HG03175 (cell line): Measurements from ENCODE around the gene ATP1A2.

ENCODE experiments used
- ATAC-seq: cut with Tn5 transposase; IDR thresholded peaks from one replicate; pipeline ENCODE4 v1.9.1; 2021; ENCODE audit warnings: mild to moderate bottlenecking, moderate library complexity; ENCODE audit not compliant: unreplicated experiment

The ATP1A2 gene

DNA sequence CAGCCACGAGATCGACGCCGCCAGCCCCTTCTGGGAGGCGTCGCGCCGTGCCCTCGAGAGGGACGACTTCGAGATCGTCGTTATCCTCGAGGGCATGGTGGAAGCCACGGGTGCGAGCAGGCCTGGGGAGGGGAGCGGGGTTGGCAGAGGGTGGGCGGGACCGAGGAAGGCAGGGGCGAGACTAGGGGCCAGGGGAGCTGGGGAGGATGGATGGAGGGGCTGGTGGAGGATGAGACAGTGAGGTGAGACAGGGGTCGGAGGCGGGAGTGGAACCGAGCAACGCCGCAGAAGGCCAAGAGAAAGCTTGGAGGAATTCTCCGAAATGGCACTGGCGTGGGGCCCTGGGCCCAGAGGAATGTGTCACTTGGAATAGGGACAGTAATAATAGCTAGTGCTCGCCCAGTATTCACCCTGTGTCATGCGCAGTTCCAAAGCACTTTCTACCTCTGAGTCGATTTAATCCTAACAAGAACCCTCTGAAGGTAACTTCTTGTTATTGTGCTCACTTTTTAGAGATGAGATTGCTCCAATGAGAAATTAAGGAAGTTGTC lies 30.7 kb upstream of the ATP1A2 start:
- no peak for ATAC-seq

DNA sequence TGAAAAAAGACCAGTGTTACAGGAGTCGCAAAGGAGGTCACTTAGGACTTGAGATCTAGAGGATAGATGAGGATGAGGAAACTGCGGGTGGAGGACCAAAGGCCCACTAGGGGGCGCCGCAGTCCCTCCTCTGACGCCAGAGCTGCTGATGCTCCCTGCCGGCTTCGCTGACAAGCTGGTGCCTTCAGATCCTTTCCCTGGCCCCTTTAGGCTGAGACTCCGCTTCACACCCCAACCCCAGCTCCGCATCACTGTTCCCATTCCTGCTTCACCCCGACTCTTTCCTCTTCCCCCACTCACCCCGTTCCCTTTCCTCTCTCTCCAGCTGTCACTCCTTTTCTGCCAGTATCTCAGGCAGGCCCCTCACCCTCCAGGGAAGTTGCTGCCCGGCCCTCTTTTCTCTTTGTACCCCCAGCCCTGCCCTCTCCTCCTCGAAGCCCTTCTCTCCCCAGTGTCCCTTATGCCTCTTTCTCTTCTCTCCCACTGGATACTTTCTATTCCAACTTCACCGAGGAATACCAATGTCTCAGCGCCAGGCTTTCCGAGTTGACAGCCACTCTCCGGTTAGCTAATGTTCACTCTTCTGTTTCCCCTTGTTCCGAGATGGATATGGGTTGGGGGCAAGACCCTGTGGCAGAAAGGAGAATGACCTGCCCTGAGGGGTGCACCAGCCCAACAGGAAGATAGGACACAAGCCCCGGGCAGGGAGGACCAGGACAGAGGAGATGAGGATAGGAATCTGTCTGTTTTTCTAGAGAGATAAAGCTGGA lies 29.7 kb upstream of the ATP1A2 start:
- ATAC-seq: no peak

DNA sequence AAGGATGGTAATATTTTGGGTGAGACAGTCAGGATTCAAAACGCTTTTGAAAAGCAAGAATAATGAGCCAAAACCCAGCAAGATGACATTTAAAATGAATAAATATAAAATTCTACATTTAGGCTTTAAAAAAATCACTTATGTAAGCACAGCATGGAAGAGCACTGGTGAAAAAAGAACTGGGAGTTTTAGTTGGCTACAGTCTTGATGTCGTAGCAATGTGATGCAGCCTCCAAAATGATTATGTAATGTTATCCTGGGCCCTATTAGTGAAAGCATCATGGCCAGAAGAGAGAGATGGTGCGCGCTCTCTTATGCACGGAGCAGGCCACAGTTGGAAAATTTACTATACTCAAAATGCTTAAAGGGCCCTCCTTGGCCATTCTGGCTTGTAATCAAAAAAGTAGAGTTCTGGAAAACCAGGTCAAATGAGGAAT lies 29.1 kb upstream of the ATP1A2 start:
- no peak for ATAC-seq

DNA sequence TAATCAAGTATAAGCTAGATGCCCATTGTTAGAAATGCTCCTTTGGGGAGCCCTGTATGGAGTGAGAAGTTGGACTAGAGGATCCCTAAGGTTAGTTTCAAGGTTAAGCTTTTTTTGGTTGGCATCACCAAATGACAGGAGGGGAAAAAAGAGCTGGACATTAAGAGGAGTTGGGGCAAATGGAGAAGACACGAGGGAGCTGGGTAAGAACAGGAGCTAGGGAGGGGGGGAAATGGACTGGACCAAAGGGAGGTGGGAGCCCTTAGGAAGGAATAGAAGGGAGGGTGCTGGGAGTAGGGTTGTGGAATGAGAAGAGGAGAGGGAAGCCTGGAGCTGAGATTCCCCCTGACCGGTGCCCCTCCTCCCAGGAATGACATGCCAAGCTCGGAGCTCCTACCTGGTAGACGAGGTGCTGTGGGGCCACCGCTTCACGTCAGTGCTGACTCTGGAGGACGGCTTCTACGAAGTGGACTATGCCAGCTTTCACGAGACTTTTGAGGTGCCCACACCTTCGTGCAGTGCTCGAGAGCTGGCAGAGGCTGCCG lies 28.4 kb upstream of the ATP1A2 start:
- no peak for ATAC-seq

DNA sequence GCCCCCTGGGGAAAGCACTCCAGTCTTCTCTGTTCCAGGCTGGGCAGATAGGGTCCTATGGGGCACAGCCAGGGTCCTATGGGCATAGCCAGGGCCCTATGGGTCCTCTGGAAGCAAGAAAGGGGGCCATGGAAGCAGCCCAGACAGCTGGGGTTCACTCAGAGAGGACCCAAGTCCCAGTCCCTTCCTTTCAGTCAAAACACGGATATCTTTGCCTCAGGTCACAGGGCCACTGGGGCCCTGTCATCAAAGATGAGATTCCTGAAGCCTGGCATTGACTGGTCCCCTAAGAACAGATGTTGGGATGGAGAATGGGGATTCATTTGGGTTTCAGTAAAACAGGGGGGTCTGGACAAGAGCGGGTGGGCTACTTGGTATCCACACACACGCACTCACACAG lies 25.7 kb upstream of the ATP1A2 start:
- ATAC-seq: no peak

DNA sequence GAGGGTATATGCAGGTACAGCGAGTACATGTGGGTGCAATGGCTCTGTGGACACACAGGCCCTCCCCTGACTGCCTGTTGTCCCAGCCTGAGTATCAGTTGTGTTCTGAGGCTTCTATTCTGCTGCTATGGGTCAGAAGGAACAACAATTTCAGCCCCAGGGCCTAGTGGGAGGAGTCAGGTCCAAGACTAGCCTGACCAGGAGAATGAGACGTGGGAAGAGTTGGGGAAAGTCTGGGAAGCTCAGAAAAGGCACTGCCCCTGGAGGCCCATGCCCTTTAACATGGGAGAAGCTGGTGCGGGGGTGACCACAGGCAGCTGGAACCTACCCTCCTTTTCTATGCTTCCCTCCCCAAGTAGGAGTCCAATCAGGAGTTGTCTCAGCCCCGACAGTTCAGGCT lies 24.8 kb upstream of the ATP1A2 start:
- no peak for ATAC-seq

DNA sequence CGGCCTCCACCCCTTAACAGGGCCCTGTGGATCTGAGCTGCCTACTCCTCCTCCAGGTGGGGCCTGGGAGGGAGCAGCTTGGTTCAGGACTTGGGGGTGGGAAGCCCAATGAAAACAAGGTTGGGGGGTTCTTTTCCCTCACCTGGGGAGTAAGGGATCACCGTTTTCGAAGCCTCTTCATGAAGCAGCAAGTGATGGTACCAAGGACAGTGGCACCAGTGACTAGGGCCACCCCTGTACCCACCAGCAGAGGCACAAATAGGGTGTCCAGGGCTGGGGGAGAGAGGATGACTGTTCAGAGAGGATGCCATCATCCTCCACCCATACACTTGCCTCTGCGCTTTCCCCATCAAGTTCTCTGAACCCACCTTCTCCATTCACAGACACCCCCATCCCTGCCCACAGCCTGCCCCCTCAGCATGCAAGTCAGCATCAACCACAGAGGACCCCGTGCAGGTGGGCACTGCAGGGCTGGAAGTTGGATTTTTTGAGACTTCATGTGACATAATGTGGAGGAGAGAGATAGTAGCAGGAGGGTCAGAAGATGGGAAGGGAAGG lies 23.8 kb upstream of the ATP1A2 start:
- no peak for ATAC-seq

DNA sequence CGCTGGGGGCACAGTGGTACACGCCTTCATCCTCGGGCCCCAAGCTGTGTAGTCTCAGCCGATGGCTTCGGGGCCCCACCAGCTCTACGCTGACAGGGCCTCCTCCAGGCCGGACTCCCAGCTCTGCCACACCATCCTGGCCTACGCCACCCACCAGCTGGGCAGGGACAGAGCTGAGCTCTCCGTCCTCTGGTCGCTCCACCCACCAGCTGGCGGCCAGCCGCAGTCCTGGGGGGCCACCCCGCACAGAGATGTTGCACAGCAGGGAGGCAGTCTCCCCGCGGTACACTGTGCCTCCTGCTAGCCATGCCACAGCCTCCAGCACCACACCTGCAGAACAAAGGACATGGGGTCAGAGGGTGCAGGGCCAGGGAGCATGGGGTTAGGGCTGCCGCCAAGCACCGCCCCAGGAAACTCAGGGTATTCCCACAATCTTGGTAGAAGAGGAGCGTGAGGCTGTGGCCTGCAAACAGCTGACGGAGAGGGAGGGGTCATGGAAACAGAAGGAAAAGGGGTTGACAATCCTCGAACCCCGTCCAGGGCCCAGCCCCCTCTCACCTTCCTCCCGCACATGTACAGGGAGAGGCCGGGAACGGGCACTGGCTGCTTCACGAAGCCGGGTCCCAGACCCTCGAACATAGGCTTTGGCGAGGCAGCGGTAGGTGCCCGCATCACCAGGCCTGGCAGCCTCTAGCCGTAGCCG lies 23.0 kb upstream of the ATP1A2 start:
- no peak for ATAC-seq

DNA sequence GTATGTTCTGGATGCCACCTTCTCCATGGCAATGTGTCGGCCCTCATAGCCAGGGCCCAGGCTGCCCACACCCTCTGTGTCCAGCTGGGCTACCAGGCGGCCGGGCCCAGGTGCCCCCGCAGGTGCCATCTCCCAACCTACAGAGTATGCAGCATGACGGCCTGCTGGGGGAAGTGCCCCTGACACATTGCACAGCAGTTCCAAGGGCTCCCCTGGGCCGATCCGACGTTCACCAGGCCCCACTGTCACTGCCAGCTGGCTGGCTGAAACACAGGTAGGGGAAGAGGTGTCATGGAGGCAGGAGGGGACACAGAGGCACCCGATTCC lies 22.5 kb upstream of the ATP1A2 start:
- ATAC-seq: no peak

DNA sequence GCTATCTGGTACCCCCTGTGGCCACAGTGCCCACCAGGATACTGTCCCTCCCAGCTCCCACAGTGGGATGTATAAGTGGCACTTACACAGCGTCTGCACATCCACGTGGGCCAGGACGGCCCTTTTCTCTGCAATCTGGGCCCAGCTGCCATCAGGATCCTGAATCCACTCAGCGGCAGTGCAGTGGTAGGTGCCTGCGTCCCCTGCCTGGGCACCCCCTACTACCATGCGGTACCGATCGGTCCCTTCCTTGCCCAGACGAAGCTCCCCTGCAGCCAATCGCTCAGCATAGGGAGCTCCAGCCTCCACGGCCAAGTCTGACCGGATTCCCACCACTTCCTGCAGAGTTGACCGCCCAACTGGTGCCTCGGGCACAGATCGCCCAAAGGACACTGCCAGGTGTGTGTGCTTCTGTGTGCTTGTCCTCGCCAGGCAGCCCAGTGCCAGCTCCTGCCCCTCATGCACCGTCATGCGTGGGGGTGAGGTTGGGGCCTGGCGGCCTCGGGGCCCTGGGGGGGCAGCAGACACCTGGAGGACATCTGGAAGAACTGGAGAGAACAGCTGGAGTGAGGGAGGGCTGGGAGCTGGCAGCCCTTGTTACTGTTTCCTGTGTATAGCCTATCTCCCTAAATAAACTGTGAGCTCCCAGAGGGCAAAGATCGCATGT lies 21.8 kb upstream of the ATP1A2 start:
- no peak for ATAC-seq

DNA sequence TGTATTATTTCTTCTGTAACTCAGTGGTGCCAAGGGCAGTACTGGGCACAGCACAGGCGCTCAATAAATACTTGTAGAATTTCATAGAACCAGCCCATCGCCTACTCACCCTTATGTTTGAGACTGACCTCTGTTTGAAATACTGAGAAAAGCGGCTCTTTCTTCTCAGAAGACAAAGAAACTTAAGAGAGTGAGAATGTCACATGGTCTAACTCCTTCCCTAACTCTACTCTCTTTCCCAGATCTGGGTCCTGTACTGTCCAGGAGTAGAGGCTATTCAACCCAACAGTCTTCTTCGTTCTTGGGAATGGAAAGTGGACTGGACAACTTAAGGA lies 21.3 kb upstream of the ATP1A2 start:
- ATAC-seq: no peak

DNA sequence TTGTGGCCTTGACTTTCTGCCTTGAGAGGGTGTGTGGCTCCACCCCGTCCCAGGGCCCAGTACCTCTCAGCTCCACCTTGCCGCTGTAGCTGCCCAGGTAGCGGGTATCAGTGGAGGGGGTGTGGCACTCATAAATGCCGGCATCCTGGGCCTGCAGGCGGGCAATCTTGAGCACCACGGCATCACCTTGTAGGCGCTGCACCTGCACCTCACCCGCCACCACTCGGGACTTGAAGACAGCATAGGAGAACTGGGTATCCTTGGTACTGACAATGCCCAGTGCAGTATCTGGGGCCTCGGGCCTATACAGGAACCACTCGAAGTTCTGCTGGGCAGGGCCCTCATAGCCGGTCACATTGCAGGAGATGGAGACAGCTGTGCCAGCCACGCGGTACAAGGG lies 20.8 kb upstream of the ATP1A2 start:
- no peak for ATAC-seq

DNA sequence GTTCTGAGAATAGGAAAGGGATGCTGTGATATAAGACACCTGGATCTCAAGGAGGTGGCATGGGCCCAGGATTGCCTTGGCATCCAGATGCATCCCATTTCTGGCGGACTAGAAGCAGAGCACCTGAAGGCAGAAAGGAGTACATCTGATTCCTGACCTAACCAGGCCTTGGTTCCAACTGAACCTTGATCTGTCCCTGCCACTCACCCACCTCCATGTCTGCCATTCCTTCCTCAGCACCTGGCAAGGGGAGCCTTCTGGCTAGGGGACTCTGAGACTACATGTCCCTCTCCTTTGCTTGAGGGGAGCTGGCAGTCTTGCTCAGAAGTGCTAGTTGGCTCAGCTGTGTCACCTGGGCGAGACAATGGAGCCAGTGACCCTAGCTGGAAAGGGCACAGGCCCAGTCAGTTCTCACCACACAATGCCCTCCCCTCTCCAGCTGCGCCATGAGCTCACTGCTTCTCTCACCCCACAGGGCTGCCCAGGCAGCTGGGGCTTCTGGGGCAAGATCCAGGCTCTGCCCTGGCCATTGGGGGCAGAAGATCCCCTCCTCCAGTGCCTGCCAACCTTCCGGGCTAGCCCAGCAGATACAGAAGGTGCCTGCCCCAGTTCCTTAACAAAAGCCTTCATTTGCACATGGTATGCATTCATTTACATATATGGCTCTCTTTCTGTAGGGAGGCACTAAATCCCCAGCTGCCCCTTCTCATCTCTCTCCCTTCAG lies 20.0 kb upstream of the ATP1A2 start:
- no peak for ATAC-seq

DNA sequence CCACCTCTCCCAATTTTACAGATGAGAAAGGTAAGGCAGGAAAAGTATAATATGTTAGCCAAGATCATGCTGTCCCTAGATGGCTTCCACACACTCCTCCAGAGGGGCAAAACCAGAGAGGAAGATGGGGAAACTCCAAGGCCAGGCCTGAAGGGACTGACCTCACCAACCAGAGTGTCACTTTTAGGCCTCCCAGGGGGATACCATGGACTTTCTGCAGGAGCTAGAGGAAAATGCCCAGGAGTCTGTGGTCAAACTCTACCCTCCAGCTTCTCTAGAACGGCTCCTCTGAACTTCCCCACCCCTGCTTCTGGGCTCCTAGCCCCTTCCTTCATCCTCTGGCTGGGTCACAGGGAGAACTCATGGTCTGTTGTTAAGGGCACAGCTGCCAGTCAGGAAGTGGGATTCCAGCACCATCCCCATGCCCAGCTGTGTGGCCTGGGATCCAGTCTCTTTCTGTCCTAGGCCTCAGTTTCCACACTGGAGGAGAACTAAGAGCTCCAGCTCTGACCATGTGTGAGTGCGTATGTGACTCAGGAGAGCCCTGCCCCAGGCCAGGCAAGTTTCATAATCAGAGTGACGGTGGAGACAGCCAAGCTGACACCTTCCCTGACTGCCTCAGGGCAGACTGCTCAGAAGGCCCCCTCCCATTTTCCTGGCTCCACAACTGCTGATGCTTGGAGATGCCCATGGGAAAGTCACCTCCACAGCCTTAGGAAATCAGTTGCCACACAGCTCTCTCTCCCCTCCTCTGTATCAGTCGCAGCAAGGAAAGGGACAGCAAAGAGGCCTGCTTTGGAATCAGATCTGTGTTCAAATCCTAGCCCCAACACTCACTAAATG lies 19.1 kb upstream of the ATP1A2 start:
- no peak for ATAC-seq

DNA sequence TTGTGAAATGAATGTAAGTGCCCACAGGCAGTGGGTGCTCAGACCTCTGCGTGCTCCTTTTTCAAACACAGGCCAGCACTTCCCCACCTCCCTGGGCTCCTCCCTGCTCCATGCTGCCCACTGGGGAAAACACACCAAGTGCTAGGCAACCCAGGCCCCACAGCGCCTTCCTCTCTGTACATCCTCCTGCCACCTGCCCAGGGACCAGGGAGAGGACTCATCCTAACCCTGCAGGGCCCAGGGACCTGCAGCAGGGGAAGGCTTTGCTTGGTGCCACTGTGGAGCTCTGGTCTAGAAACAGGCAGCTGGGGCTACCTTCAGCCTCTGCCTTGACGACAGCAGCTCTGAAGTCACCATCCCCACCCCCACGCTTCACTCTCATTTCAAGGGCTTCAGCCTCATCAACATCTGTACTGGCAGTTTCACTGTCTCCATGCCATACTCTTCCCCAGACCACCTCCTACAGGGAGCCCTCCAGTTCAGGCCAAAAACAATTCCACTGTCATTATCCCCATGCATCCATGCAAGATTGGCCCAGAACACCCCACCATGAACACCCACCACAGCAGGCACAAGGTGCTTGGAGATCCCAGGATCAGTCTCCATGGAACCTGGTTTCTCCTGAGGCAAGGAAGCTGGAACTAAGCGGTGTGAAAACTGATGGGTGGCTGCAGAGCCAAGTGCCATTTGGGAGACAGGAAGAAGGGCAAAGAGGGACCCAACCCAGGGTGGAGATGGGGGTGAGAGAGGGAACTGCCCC lies 18.2 kb upstream of the ATP1A2 start:
- no peak for ATAC-seq

DNA sequence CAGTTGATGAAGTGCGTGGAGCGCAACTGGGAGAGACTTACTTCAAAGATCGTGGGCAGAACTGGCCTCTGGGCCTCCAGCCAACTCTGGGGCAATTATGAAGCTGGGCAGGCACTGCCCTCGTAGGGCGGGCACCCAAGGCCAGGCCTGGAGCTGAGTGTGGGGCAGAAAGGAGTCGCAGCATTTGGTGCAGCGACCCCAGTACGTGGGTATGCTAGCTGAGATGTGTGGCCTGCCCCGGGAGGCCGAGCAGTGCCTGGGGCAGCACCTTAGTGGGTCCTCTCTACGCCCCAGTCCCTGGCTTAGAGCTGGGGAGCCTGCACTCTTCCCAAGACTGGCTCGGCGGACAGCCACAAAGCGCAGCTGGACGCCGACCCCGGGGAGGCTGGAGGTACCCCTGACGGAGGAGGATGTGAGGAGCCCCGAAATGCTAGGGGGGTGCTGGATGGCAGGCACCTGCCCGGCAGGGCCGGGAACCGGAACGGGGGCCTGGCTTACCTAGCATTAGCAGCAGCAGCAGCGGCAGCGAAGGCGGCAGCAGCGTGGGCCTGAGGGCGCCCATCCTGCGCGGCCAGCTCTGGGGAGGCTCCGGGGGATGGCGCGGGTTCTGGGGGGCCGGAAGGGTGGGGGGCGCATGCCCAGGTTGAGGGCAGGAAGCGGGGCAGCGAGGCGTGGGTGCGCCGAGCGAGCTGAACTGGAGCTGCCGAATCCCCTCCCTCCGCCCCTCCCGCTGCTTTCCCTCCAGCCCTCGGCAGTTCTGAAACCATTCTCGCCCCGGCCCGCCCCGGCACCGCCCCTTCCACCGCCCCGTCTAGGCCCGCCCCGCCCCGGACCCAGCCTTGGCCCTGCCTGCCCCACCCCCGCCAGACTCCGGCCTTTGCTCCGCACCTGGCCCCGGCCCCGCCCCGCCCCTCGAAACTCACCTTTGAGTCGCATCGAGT lies 17.4 kb upstream of the ATP1A2 start, which contains the start of gene IGSF8:
Gene IGSF8, minus strand, starts transcription at position 709 of the 941 bp plus-strand sequence. Its CDS starts 147 bp downstream, at position 562.
- ATAC-seq: peak; percentile 44

DNA sequence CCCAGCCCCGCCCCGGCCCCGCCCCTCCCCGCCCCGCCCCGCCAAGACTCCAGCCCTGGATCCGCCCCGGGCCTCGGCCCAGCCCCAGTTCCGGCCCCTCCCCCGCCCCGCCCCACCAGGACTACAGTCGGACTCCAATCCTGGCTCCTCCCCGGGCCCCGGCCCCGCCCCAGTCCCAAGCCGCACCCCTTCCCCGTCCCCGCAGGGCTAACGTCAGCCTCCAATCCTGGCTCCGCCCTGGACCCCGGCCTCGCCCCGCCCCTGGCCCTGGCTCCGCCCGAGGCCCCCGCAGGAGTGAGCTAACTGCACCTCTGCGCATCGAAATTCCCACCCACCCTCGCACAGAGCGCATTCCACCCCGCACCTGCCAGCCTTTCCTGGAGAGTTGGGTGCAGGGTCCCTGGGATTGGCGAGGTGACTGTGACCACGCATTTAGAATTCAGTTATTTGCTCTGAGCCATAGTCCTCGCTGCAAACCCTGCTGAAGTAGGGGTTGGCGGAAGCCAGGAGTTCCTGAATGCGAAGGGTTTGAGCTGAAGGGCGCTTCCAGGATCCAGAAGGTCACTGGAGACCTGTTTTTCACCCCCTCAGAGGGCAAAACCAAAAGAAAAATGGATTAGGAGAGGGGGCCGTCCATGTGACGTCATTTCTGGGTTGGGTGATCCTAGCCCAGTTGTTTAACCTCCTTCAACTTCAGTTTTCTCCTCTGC lies 16.6 kb upstream of the ATP1A2 start:
- peak; percentile 84 for ATAC-seq
